Naive thymus-derived CD4-positive, alpha-beta T cell (primary cell): ENCODE results near the gene CHRNA4. TPM values are rescaled to one million over a fixed set of nuclear protein-coding genes. Genes with fewer than 3 reads are reported as not detected.

Source experiments
- ATAC-seq: fragments of 150-1000 bp; cut with Tn5 transposase; 2 replicates; pipeline ENCODE4 v1.10.0; 2021; ENCODE audit warnings: mild to moderate bottlenecking, moderate library complexity
- CTCF ChIA-PET: fragments of 350-600 bp; sonication (Branson Sonifier 250); formaldehyde crosslinking; loops from one replicate; lab custom pipeline; 2021; ENCODE audit warnings: antibody characterized with exemption; lab: Charles Lee
- POLR2A ChIA-PET: fragments of 350-600 bp; sonication (Branson Sonifier 250); formaldehyde crosslinking; loops from one replicate; lab custom pipeline; 2021; ENCODE audit warnings: antibody characterized with exemption, inconsistent platforms; lab: Charles Lee
- DNase-seq, 9 donors: peaks; one replicate each; pipeline versions ENCODE4 v3.0.0 to v3.0.0-alpha.2; 2020 to 2022; ENCODE audit warnings: mixed read lengths in 1 of 9
- H3K27ac ChIP-seq: one replicate; pipeline ENCODE4 v1.7.0; 2013; ENCODE audit warnings: mild to moderate bottlenecking, low read depth, low read length, moderate library complexity
- H3K27me3 ChIP-seq, 2 donors: one replicate each; pipeline ENCODE4 v1.7.0; 2013; ENCODE audit warnings: low read length in 2 of 2, mild to moderate bottlenecking in 2 of 2, moderate library complexity in 2 of 2; ENCODE audit not compliant: control insufficient read depth in 2 of 2, insufficient read depth in 2 of 2
- H3K36me3 ChIP-seq, 3 experiments: 1 replicate in 2 of 3; 2 replicates in 1 of 3; pipeline ENCODE4 v1.7.0; 2013; ENCODE audit warnings: low read length in 3 of 3, mild to moderate bottlenecking in 3 of 3, moderate library complexity in 1 of 3; ENCODE audit not compliant: insufficient read depth in 3 of 3, control insufficient read depth in 2 of 3
- H3K4me1 ChIP-seq, 2 donors: one replicate each; pipeline ENCODE4 v1.7.0; 2013; ENCODE audit warnings: low read length in 2 of 2, mild to moderate bottlenecking in 2 of 2, moderate library complexity in 1 of 2; ENCODE audit not compliant: control insufficient read depth in 2 of 2, insufficient read depth in 2 of 2
- H3K4me3 ChIP-seq: 2 replicates; pipeline ENCODE4 v1.7.0; 2013; ENCODE audit warnings: mild to moderate bottlenecking, low read length
- H3K9me3 ChIP-seq, 3 experiments: 1 replicate in 2 of 3; 2 replicates in 1 of 3; pipeline ENCODE4 v1.7.0; 2013; ENCODE audit warnings: low read length in 3 of 3; ENCODE audit not compliant: control insufficient read depth in 2 of 3
- H3K27ac Mint-ChIP-seq, 9 donors: one replicate each; pipeline ENCODE4 v1.8.0; 2020 to 2022; ENCODE audit warnings: mixed read lengths in 9 of 9, mild to moderate bottlenecking in 8 of 9, moderate library complexity in 5 of 9, inconsistent platforms in 2 of 9
- H3K27me3 Mint-ChIP-seq, 5 donors: one replicate each; pipeline ENCODE4 v1.8.0; 2021 to 2022; ENCODE audit warnings: mixed read lengths in 5 of 5, mild to moderate bottlenecking in 1 of 5
- H3K36me3 Mint-ChIP-seq, 5 donors: one replicate each; pipeline ENCODE4 v1.8.0; 2020 to 2022; ENCODE audit warnings: mixed read lengths in 5 of 5, mild to moderate bottlenecking in 3 of 5, inconsistent platforms in 1 of 5
- H3K4me1 Mint-ChIP-seq, 7 donors: one replicate each; pipeline ENCODE4 v1.8.0; 2020 to 2022; ENCODE audit warnings: mixed read lengths in 7 of 7, mild to moderate bottlenecking in 3 of 7, inconsistent platforms in 1 of 7
- H3K4me3 Mint-ChIP-seq, 10 donors: one replicate each; pipeline ENCODE4 v1.8.0; 2020 to 2022; ENCODE audit warnings: mild to moderate bottlenecking in 10 of 10, mixed read lengths in 10 of 10, moderate library complexity in 6 of 10, inconsistent platforms in 2 of 10
- H3K9me3 Mint-ChIP-seq, 11 donors: one replicate each; pipeline ENCODE4 v1.8.0; 2020 to 2022; ENCODE audit warnings: mixed read lengths in 11 of 11, mild to moderate bottlenecking in 4 of 11, inconsistent platforms in 1 of 11, moderate library complexity in 1 of 11
- intact Hi-C, 2 donors: fragments of 100-400 bp; cut with micrococcal nuclease; formaldehyde crosslinking; loops; one replicate each; pipeline ENCODE4 v1.15.1; 2023
- polyA plus RNA-seq, 2 donors: library from polyadenylated mRNA; unstranded; fragments of 300-500 nt; fragmentation: Illumina TruSeq; gene quantifications; one replicate each; pipeline ENCODE4 v1.2.3, GENCODE V29; 2021
- total RNA-seq, 6 experiments: library from RNA in 5 of 6; stranded (reverse) in 5 of 6; gene quantifications; 1 replicate in 5 of 6; 2 replicates in 1 of 6; pipeline ENCODE4 v1.2.3 and lab custom pipeline; 2021 to 2026

Gene CHRNA4
- total and polyA plus RNA-seq, 7 experiments from 2014 or later = not detected

DNA sequence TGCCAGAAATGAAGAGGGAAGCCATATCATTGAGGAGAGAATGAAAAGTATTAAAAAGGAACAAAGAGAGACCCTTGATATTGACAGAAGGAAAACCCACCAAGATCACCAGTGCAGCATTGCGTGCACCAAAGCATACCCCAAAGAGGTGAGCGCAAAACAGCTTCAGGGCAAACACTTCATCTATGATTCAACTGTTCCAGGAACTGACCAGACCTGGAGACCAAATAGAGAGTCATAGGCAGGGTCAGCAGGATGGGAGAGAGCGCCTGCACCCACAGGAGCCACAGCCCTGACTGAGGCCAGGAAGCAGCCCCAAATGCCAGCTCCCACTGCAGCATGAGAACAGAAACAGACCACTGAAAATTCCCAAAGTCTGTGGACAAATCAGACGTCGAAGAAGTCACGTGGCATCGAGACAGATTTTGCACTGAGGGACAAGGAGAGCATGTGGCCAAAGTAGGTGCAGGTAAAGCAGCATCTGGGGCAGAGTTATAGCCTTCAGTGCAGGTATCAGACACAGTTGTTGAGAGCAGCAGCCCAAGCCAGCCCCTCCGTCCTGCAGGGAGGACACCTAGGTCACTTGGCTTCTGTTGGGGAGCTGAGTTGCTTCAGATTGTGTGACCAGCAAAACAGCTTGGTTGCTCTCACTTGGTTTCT, 29.3 kb downstream of the CHRNA4 start:
- Mint-ChIP-seq H3K4me3 (no peak overlapping the region), H3K27me3 (peaks cover under 1 to 33% (median 23%) of the 10 kb centered on the region in 5 donors), H3K9me3 (peaks cover 5 to 12% (median 10%) of the 10 kb centered on the region in 11 donors), H3K27ac (peak overlapping the region in 1 of 9 donors; percentile 48), H3K36me3 (peaks cover 0 to 13% (median 6%) of the 10 kb centered on the region in 5 donors), H3K4me1 (peaks cover 0 to 4% (median 0%) of the 10 kb centered on the region in 7 donors)
- CTCF ChIA-PET = no interaction called here
- ATAC-seq (no peak), DNase-seq (no peak)
- POLR2A ChIA-PET = no interaction called here
- Histone ChIP-seq H3K27me3 (no peaks in the 10 kb centered on the region), H3K27ac (no peak overlapping the region), H3K9me3 (peaks cover 0 to 19% (median 0%) of the 10 kb centered on the region in 3 experiments), H3K4me1 (peaks cover 0 to 2% of the 10 kb centered on the region in 2 donors), H3K36me3 (no peaks in the 10 kb centered on the region), H3K4me3 (no peak overlapping the region)
- intact Hi-C loops = no loop called here

DNA sequence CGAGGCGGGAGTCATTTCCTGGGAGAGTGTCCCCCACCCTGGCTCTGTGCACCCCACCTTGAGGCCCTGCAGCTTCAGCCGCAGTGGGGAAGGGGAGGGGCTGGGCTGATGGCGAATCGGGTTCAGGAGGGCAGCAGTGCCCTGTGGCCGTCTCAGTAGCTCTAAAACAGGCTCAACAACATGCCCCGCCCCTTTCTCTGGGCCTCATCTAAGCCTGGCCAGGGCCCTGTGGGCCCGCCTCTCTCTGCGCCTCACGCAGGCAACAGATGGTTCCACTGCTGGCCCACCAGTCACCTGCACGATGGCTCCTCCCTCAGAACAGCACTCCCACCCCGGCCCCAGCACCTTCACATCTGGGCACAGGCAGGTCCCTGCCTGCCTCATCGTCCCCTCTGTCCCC, 30.2 kb downstream of the CHRNA4 start:
- peaks cover 0 to 13% (median 6%) of the 10 kb centered on the region in 5 donors for H3K36me3 Mint-ChIP-seq
- ATAC-seq (no peak), DNase-seq (no peak)
- Histone ChIP-seq H3K9me3 (peaks cover 0 to 19% (median 0%) of the 10 kb centered on the region in 3 experiments), H3K27me3 (no peaks in the 10 kb centered on the region), H3K4me1 (peaks cover 7 to 11% of the 10 kb centered on the region in 2 donors), H3K36me3 (no peaks in the 10 kb centered on the region), H3K4me3 (no peak overlapping the region), H3K27ac (no peak overlapping the region)
- H3K27ac Mint-ChIP-seq = no peak overlapping the region
- CTCF ChIA-PET = no interaction called here
- H3K27me3 Mint-ChIP-seq = peaks cover 0 to 27% (median 19%) of the 10 kb centered on the region in 5 donors
- POLR2A ChIA-PET = no interaction called here
- intact Hi-C loops = no loop called here
- H3K9me3 Mint-ChIP-seq = peaks cover 5 to 12% (median 10%) of the 10 kb centered on the region in 11 donors
- peaks cover 0 to 5% (median 3%) of the 10 kb centered on the region in 7 donors for H3K4me1 Mint-ChIP-seq
- H3K4me3 Mint-ChIP-seq = no peak overlapping the region

DNA sequence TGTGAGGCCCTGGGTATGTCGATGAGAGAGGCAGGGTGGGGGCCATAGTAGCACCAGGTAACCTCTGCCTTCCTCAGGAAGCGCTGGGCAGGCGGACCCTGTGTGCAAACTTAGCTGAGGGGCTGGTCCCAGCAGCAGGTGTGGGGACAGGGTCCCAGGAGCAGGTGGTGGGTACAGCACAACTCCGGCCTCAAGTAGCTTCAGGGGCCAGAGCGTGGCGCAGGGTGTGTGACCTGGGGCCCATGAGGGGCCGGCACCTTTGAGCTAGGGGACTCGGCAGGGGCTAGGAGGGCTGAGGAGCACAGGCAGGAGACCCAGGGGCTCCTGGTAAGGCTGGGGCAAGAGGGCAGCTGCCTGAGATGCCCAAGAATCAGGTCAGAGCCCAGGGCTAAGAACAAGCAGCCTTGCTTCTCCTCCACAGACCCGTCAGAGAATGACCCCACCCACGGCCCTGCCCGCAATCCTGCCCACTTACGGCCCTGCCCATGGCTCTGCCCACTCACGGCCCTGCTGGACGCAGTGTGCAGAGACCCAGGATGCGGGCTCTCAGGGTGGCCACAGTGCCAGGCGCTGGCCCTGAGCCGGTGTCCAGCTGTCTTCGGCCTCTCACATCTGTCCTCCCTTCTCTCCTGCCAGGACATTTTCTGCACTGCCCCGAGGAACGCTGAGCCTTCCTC, 30.9 kb downstream of the CHRNA4 start:
- ChIA-PET POLR2A (no interaction called here), CTCF (no interaction called here)
- Mint-ChIP-seq H3K36me3 (peaks cover 0 to 7% (median 6%) of the 10 kb centered on the region in 5 donors), H3K27ac (no peak overlapping the region), H3K4me1 (peaks cover 0 to 5% (median 3%) of the 10 kb centered on the region in 7 donors), H3K27me3 (peaks cover 0 to 21% (median 13%) of the 10 kb centered on the region in 5 donors), H3K9me3 (peaks cover 5 to 11% (median 8%) of the 10 kb centered on the region in 11 donors), H3K4me3 (no peak overlapping the region)
- intact Hi-C loops = no loop called here
- Histone ChIP-seq H3K27ac (no peak overlapping the region), H3K4me1 (peaks cover 7 to 13% of the 10 kb centered on the region in 2 donors), H3K36me3 (no peaks in the 10 kb centered on the region), H3K9me3 (peaks cover 0 to 19% (median 0%) of the 10 kb centered on the region in 3 experiments), H3K27me3 (no peaks in the 10 kb centered on the region), H3K4me3 (no peak overlapping the region)
- ATAC-seq (no peak), DNase-seq (no peak)

DNA sequence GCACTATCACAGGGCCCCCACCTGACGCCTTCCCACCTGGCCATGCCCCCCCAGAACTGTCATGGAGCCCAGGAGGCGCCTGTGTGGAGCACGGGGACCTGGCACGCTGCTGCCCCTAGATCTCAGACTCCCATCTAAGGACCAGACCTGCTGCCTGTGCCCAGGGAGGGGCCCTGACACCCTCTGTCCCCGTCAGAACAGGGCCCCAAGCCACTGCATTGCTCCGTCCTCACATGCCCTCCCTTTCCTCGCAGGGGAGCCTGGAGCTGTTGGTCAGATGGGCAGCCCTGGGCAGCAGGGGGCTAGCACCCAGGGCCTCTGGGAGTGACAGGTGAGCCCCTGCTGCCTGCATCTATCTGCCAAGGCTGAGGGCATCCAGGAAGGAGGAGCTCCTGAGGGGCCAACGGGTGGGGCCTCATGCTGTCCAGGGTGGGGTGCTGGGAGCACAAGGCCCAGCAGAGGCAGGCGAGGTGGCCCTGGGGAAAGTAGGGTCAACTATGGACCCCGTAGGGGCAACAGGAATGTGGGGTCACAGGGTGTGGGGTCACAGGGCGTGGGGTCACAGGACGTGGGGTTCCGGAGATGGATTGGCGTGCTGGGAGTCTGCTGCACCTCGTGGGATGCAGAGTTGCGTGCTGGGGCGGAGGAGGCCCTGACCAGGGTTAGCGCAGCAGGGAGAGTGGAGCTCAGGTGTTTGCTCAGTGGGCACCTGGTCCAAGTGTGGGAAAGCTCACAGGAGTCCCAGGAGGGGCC, 31.6 kb downstream of the CHRNA4 start:
- Mint-ChIP-seq H3K36me3 (peaks cover 0 to 7% (median 6%) of the 10 kb centered on the region in 5 donors), H3K4me3 (no peak overlapping the region), H3K27ac (no peak overlapping the region), H3K27me3 (peaks cover 0 to 16% (median 13%) of the 10 kb centered on the region in 5 donors), H3K9me3 (peaks cover 5 to 11% (median 8%) of the 10 kb centered on the region in 11 donors), H3K4me1 (peaks cover 0 to 5% (median 3%) of the 10 kb centered on the region in 7 donors)
- Histone ChIP-seq H3K36me3 (no peaks in the 10 kb centered on the region), H3K4me1 (peaks cover 7 to 13% of the 10 kb centered on the region in 2 donors), H3K4me3 (no peak overlapping the region), H3K27ac (no peak overlapping the region), H3K27me3 (no peaks in the 10 kb centered on the region), H3K9me3 (peaks cover 0 to 19% (median 0%) of the 10 kb centered on the region in 3 experiments)
- POLR2A ChIA-PET = no interaction called here
- intact Hi-C loops = no loop called here
- ATAC-seq (no peak), DNase-seq (no peak)
- CTCF ChIA-PET = no interaction called here

DNA sequence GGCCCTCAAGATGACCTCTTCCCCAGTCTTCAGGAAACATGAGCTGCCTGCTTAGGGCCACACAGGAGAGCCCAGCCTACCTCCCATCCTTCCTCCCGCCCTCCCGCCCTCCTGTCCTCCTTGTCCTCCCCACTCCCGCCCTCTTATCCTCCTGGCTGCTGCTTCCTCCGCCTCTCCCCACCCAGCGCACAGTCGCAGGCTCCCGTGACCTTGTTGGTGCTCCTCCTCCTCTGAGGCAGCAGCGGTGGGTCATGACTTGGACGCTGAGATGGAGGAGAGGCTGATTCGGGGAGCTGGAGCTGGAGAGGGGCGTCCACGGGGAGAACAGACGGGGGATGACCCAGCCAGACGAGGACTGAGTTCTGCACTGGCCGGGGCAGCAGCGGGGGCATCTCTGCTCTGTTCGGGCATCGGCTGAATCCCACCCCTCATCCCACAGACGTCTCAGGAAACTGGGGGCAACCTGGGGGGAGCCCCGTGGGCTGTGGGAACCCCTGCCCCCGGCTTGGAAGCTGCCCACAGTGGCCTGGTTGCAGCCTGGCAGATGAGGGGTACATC, 32.4 kb downstream of the CHRNA4 start:
- Histone ChIP-seq H3K27ac (no peak overlapping the region), H3K27me3 (no peaks in the 10 kb centered on the region), H3K36me3 (no peaks in the 10 kb centered on the region), H3K9me3 (peaks cover 0 to 19% (median 0%) of the 10 kb centered on the region in 3 experiments), H3K4me3 (no peak overlapping the region), H3K4me1 (peaks cover 7 to 13% of the 10 kb centered on the region in 2 donors)
- Mint-ChIP-seq H3K27me3 (peaks cover 0 to 12% (median 11%) of the 10 kb centered on the region in 5 donors), H3K36me3 (peaks cover 0 to 7% (median 6%) of the 10 kb centered on the region in 5 donors), H3K27ac (peak overlapping the region in 1 of 9 donors; percentile 38), H3K4me1 (peaks cover 0 to 5% (median 4%) of the 10 kb centered on the region in 7 donors), H3K4me3 (no peak overlapping the region), H3K9me3 (peaks cover 5 to 11% (median 8%) of the 10 kb centered on the region in 11 donors)
- CTCF ChIA-PET = interaction anchor here (0.6 kb wide), 1 partner anchor 453 kb away, joined by 11 read pairs; no protein-coding TSS in a partner anchor
- ATAC-seq (no peak), DNase-seq (no peak)
- POLR2A ChIA-PET = no interaction called here
- intact Hi-C loops = no loop called here
